ENCODE data around the gene PLEKHH2. TPM values are rescaled to one million over a fixed set of nuclear protein-coding genes. Genes with fewer than 3 reads are reported as not detected.

Gene PLEKHH2
- total RNA-seq, 1 experiment from 2014 or later = 3.1 TPM

GRCh38 chr2:43729491-43730174 lies 92.6 kb downstream of the PLEKHH2 start:
- no peak for DNase-seq
- no peak overlapping the region for H3K4me2 ChIP-seq (ENCODE audit: insufficient read depth, insufficient read length, low read length)
- no peaks in the 10 kb centered on the region for H3K79me2 ChIP-seq (ENCODE audit: insufficient read depth, low read length)
- no peak overlapping the region for H3K18ac ChIP-seq (ENCODE audit: insufficient read length, low read depth, low read length)
- H3K23me2 ChIP-seq (ENCODE audit: insufficient read length, low read depth, low read length, poor library complexity, severe bottlenecking) = no peaks in the 10 kb centered on the region
- no peak overlapping the region for H3K23ac ChIP-seq (ENCODE audit: insufficient read length, low read depth, low read length)
- H3K79me1 ChIP-seq (ENCODE audit: insufficient read depth, low read depth, low read length, poor library complexity, severe bottlenecking) = no peaks in the 10 kb centered on the region
- no peaks in the 10 kb centered on the region for H3K9me3 ChIP-seq (ENCODE audit: control insufficient read depth, low read depth, low read length)
- Mint-ChIP-seq H3K27me3 (ENCODE audit: low read depth) (no peaks in the 10 kb centered on the region), H3K4me1 (peaks cover 13 to 25% of the 10 kb centered on the region in 2 experiments), H3K4me3 (no peak overlapping the region; a peak in 1 of 5 replicates), H3K36me3 (ENCODE audit: insufficient read depth in 1 of 3, low read depth in 3 of 3) (peaks cover 0 to 1% (median 0%) of the 10 kb centered on the region in 3 experiments; a peak in 1 of 7 replicates), H3K9me3 (no peaks in the 10 kb centered on the region), H3K27ac (peak overlapping the region; percentile 10 to 56 (median 49); a peak in 5 of 7 replicates)
- H4K91ac ChIP-seq (ENCODE audit: insufficient read length, low read depth, low read length) = no peak overlapping the region
- no peak overlapping the region for H2BK20ac ChIP-seq (ENCODE audit: low read depth, low read length, poor library complexity, severe bottlenecking)
- H3T11ph ChIP-seq (ENCODE audit: low read length) = no peak overlapping the region
- H3K14ac ChIP-seq (ENCODE audit: insufficient read depth, low read length) = no peak overlapping the region
- TF ChIP-seq CTCF (conservative IDR thresholded peaks at IDR 0.05) = no peak
- H2BK12ac ChIP-seq (ENCODE audit: insufficient read length, low read depth, low read length) = no peak overlapping the region
- H4K5ac ChIP-seq (ENCODE audit: insufficient read length, low read depth, low read length) = no peak overlapping the region
- H4K8ac ChIP-seq (replicated peaks; ENCODE audit: insufficient read length, low read depth, low read length) = no peak overlapping the region
- no peak overlapping the region for H2BK5ac ChIP-seq (ENCODE audit: insufficient read length, low read length)
- H3K4ac ChIP-seq (ENCODE audit: low read depth, low read length) = no peak overlapping the region
- no peaks in the 10 kb centered on the region for H3K27me3 ChIP-seq (ENCODE audit: insufficient read depth, low read length)
- H3K9ac ChIP-seq (ENCODE audit: extremely low read depth, insufficient read length, low read length) = no peak overlapping the region
- H2AK5ac ChIP-seq (ENCODE audit: insufficient read length, low read length) = no peak overlapping the region
- no peaks in the 10 kb centered on the region for H4K20me1 ChIP-seq (ENCODE audit: control insufficient read depth, insufficient read depth, insufficient read length)
- peaks cover 4% of the 10 kb centered on the region; the same call in 1 of the 2 replicates for H3K4me1 ChIP-seq (ENCODE audit: insufficient read depth, low read length)
- no peak overlapping the region for H2BK15ac ChIP-seq (ENCODE audit: low read depth, low read length)
- no peak overlapping the region for H2BK120ac ChIP-seq (ENCODE audit: low read depth, low read length, poor library complexity, severe bottlenecking)
- no CpG with 5 or more reads among the region's 5 CpGs for WGBS (ENCODE audit: extremely low coverage, insufficient read length, low lambda C conversion rate)
- no peak overlapping the region for H2AFZ ChIP-seq (ENCODE audit: low read length)
- H3K27ac ChIP-seq (ENCODE audit: insufficient read length, low read depth, low read length) = no peak overlapping the region
- H3K56ac ChIP-seq (ENCODE audit: insufficient read length, low read depth, low read length) = no peak overlapping the region

Measured in H9 (cell line).